Adipocyte (in vitro differentiated cells): ENCODE measurements around the gene C9.
"Not testable (repeated sequence)": the region's sequence is repeated elsewhere in the genome, so short reads cannot be mapped to it uniquely, and the experiment has no call there.

ENCODE experiments used
- DNase-seq: peaks from one replicate; pipeline ENCODE4 v3.0.0-alpha.2; 2015; ENCODE audit warnings: low read depth
- H3K27me3 ChIP-seq: replicated peaks from 2 replicates; pipeline ENCODE4 v1.7.0; 2013; ENCODE audit warnings: mild to moderate bottlenecking, low read length, moderate library complexity; ENCODE audit not compliant: control insufficient read depth, insufficient read depth
- H3K36me3 ChIP-seq: 2 replicates; pipeline ENCODE4 v1.7.0; 2013; ENCODE audit warnings: low read length, mild to moderate bottlenecking, moderate library complexity; ENCODE audit not compliant: control insufficient read depth, insufficient read depth, severe bottlenecking
- H3K4me1 ChIP-seq: 2 replicates; pipeline ENCODE4 v1.7.0; 2013; ENCODE audit warnings: mild to moderate bottlenecking, low read length, moderate library complexity; ENCODE audit not compliant: control insufficient read depth, insufficient read depth
- H3K4me3 ChIP-seq: 2 replicates; pipeline ENCODE4 v1.7.0; 2013; ENCODE audit warnings: mild to moderate bottlenecking, low read length, moderate library complexity
- H3K9ac ChIP-seq: 2 replicates; pipeline ENCODE4 v1.7.0; 2013; ENCODE audit warnings: mild to moderate bottlenecking, low read length, moderate library complexity
- H3K9me3 ChIP-seq: 2 replicates; pipeline ENCODE4 v1.7.0; 2013; ENCODE audit warnings: mild to moderate bottlenecking, low read length, moderate library complexity; ENCODE audit not compliant: control insufficient read depth

The C9 gene

DNA sequence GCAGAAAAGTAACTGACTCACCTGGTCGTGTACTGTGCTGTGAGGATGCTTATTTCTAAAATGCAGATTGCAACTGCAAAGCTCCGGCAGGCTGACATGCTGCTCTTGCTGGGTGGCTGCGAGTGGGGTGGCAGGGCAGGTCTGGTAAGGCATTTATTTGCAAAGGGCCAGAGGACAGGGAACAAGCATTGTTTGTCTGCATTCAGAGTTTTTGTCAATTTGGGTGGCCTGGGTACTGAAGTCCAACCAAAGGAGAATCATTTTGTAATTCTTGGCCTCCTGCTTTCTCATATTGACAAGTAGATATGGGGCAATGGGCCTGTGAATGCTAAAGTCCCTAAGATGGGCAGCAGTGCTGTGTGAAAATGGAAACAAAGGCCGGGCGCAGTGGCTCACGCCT lies at the start of gene C9:
TSS of gene C9 (minus strand) at position 129 of the 400 bp plus-strand sequence. CDS start at position 98, 31 bp downstream.
- peaks cover 10% of the 10 kb centered on the region for H3K4me1 ChIP-seq
- no peak for DNase-seq
- no peak within 1 kb of the TSS for H3K9ac ChIP-seq
- no peak within 1 kb of the TSS for H3K4me3 ChIP-seq
- no peaks in the 10 kb centered on the region for H3K36me3 ChIP-seq
- H3K9me3 ChIP-seq = no peaks in the 10 kb centered on the region
- no peaks in the 10 kb centered on the region for H3K27me3 ChIP-seq

DNA sequence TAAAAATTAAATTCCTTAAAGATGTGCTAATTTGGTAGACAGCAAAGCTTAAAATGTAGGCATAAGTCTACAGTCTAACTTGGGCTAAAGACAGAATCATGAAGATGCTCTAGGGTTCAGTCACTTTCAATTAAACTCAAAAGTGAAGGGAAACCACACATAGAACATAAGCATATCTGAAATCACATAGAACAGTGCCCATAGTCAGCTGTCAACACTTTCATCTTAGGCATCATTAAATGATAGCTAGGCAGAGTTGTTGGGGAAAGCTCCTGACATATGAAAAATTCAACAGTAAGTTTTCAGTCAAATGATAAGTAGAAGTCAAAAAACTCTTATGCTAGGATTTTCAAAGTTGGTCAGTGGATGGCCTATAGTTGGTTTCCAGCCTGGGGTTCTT lies 49.5 kb upstream of the C9 start:
- no peaks in the 10 kb centered on the region for H3K27me3 ChIP-seq
- peaks cover 60% of the 10 kb centered on the region for H3K36me3 ChIP-seq
- peak overlapping the region; percentile 28 for H3K4me3 ChIP-seq
- no peak overlapping the region for H3K9ac ChIP-seq
- no peaks in the 10 kb centered on the region for H3K9me3 ChIP-seq
- H3K4me1 ChIP-seq = peaks cover 96% of the 10 kb centered on the region
- no peak for DNase-seq

DNA sequence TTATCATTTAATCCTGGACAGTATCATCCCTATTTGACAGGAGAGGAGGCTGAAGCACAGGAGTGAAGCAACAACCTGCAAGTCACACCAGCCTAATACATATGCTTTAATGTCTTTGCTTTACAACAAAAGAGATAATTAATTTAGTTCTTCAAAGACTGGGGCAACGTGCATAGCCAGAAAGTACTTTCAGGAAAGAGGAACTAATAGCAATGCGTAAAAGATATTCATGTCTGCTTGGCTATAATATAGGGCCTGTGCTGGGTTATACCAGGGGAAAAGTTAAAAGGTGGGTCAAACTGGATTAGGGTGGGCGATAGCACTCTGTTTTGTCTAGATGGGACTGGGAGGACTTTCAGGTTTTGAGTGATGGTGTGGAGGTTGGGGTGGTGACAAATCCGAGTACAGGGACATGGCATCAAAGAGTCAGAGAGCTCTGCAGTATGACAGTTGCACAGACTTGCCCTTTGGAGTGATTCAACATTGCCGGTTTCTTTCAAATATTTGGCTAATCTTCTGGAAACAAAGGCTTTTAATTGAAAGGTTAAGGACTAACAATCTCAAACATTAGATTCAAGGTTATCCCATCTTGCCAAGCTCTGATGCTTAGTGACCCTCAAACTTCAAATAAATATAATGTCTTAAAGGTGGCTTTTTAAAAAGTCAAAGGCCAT lies 48.6 kb upstream of the C9 start:
- Histone ChIP-seq H3K27me3 (no peaks in the 10 kb centered on the region), H3K9ac (peak overlapping the region; percentile 47), H3K36me3 (peaks cover 67% of the 10 kb centered on the region), H3K4me1 (peaks cover 96% of the 10 kb centered on the region), H3K4me3 (peak overlapping the region; percentile 28), H3K9me3 (no peaks in the 10 kb centered on the region)
- no peak for DNase-seq

DNA sequence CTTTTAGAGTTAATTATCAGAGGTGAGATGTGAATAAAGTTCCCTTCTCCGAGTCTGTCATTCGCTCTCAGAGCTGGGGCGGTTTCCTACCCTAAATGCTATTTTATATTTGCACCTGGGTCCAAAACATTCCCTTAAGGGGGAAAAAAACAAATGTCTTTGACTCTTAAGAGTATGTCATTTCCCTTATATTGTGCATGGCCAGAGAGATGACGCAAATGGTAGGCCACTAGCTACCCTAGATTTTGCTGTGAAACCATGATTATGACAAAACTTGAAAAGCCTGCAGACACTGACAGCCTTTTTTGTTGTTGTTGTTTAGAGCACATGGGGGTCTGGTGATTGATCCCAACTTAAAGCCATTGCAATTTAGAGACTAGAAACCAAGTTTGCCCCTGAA lies 47.7 kb upstream of the C9 start:
- DNase-seq = no peak
- Histone ChIP-seq H3K27me3 (no peaks in the 10 kb centered on the region), H3K9me3 (no peaks in the 10 kb centered on the region), H3K36me3 (peaks cover 67% of the 10 kb centered on the region), H3K4me3 (peak overlapping the region; percentile 67), H3K4me1 (peaks cover 99% of the 10 kb centered on the region), H3K9ac (peak overlapping the region; percentile 51)

DNA sequence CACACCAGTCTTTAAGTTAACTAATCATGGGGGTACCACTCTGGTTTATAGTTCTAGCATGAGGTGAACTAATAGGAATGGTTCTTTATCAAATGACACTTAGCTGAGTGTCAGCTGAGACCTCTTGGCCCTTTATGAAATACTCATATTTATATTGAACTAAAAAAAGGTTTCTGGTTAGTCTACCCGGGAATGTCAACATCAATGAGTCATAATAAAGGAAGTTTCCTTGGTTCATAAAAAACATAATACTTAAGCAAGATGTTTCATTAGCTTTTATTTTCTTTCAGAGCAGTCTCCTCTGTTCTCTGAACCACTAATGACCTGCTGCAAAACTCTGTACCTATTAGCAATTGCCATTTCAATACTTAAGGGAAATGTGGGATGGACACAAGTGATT lies 46.8 kb upstream of the C9 start:
- H3K9me3 ChIP-seq = no peaks in the 10 kb centered on the region
- peak; percentile 84 for DNase-seq

DNA sequence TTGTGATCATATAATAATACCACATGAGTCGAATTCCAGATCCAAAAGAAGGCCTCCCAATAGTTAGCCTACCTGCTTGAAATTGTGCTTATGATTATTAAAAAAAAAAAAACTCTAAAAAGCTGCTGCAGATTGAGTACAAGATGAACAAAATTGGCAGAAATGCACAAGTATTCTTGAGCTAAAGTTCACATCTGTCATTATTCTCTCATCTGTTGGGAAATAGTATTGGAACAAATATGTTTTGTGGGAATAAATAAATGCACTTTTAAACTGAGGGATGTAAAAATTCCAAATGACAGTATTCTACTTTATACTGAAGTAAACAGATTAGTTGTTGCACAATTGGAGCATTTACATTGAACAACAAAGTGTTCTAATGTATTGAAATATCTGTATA lies 44.7 kb upstream of the C9 start:
- Histone ChIP-seq H3K36me3 (peaks cover 60% of the 10 kb centered on the region), H3K27me3 (no peaks in the 10 kb centered on the region), H3K9me3 (no peaks in the 10 kb centered on the region), H3K4me1 (peaks cover 83% of the 10 kb centered on the region), H3K9ac (peak overlapping the region; percentile 74), H3K4me3 (peak overlapping the region; percentile 53)
- DNase-seq = peak; percentile 47

More for the DNA sequence above, 46.8 kb upstream of the C9 start:
- Histone ChIP-seq H3K36me3 (peaks cover 65% of the 10 kb centered on the region), H3K4me1 (peaks cover 92% of the 10 kb centered on the region), H3K9ac (peak overlapping the region; percentile 51), H3K27me3 (no peaks in the 10 kb centered on the region), H3K4me3 (peak overlapping the region; percentile 67)

DNA sequence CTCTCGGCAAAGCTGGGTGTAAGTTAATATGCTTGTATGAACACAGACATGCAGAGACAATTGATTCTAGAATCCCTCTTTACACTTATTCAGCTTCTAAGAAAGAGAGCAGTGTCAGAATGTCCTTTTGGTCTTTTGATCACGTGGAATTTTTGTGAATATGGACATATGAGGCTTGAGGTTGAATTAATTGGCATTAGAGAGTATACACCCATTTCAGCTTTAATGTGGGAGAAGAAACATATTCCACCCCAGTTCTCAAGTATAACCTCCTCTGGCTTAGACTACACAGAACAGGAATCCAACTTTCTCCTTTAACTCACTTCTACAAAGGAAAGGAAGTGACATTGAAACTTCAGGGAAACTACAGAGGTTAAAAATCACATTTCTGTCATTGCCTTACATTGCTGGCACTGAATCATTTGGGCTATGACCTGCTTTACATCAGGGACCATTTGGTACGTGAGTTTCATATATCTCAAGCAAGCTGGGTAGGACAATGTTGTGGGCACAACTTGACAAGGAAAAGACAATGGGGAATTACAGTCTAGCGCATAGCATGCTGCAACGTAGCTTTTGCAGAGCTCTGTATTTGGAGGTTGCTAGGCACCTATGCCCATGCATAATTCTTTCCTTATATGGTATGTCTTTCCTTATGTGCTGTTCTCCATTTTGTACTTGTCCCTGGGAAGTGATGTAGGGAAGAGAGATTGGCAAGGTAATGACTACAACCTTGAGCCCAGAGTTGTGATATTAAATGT lies 41.0 kb upstream of the C9 start:
- no peak for DNase-seq
- Histone ChIP-seq H3K36me3 (peaks cover 53% of the 10 kb centered on the region), H3K9ac (no peak overlapping the region), H3K4me3 (no peak overlapping the region), H3K9me3 (no peaks in the 10 kb centered on the region), H3K4me1 (peaks cover 78% of the 10 kb centered on the region), H3K27me3 (no peaks in the 10 kb centered on the region)

DNA sequence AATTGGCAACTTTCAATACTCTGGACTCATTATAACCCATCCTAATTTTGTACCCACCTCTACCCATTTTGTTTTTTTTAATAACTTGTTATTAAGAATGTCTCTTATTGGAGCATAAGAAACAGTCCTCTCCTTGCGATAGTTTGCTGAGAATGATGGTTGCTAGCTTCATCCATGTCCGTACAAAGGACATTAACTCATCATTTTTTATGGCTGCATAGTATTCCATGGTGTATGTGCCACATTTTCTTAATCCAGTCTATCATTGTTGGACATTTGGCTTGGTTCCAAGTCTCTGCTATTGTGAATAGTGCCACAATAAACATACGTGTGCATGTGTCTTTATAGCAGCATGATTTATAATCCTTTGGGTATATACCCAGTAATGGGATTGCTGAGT lies 39.5 kb upstream of the C9 start:
- Histone ChIP-seq H3K4me1 (peaks cover 75% of the 10 kb centered on the region), H3K36me3 (peaks cover 53% of the 10 kb centered on the region)
- not testable (repeated sequence) for H3K27me3 ChIP-seq, DNase-seq, H3K9me3 ChIP-seq, H3K4me3 ChIP-seq, H3K9ac ChIP-seq

DNA sequence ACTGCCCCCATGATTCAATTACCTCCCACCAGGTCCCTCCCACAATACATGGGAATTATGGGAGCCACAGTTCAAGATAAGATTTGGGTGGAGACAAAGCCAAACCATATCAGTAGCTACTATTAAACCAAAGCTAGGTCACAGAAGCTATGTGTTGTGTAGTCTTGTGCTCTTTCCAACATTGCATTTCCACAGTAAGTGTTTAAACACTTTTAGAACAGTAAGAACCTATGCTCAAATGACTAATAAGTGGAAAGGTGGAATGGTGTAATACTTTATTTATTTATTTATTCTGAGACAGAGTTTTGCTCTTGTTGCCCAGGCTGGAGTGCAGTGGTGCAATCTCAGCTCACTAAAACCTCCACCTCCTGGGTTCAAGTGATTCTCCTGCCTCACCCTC lies 37.8 kb upstream of the C9 start:
- not testable (repeated sequence) for DNase-seq, H3K9ac ChIP-seq, H3K4me3 ChIP-seq, H3K9me3 ChIP-seq, H3K27me3 ChIP-seq
- peaks cover 75% of the 10 kb centered on the region for H3K4me1 ChIP-seq
- H3K36me3 ChIP-seq = peaks cover 45% of the 10 kb centered on the region

DNA sequence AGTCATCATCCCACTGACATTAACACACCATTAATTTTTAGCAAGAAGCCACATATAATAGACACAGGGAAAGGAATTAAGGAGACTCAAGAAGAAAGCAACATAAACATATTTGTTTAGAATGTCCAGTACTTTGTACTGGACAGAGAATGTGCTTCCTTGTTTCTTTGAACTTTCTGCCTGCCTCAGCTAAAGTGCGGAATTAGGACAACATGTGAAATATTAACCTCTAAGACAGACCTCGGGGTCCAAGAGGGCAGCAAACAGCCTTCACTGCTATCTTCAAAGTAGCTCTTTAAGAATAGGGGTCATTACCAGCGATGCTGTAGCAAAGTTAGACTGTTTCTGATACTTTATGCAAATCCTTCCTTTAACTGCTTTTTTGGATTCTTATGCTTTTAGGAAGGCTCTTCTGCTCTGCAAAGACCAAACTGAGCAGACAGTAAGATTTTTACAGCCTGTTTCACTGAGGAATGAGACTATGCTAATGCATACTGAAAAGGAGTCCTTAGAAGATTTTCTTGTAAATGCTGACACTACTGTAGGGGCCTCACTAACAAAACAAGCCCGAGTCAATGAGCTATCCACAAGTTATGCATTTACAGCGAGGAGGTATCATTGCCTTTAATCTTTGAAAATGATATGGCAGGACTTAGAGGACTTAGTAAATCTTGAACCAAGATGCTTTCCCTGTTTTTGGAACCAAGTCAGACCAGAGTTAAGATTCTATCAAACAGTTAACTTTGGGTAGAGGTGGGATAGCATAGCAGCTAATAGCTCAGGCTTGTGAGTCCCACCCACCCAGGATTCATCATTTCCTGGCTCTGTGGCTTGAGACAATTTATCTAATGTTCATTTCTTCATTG lies 36.7 kb upstream of the C9 start:
- H3K27me3 ChIP-seq = no peaks in the 10 kb centered on the region
- peak overlapping the region; percentile 43 for H3K4me3 ChIP-seq
- no peaks in the 10 kb centered on the region for H3K9me3 ChIP-seq
- H3K4me1 ChIP-seq = peaks cover 84% of the 10 kb centered on the region
- peak overlapping the region; percentile 71 for H3K9ac ChIP-seq
- peak; percentile 53 for DNase-seq
- peaks cover 46% of the 10 kb centered on the region for H3K36me3 ChIP-seq
